ENCODE data around the gene FOXP1. TPM values are rescaled to one million over a fixed set of nuclear protein-coding genes. Genes with fewer than 3 reads are reported as not detected.

The FOXP1 gene
- total and polyA plus RNA-seq, 2 of the 13 experiments (the other 11 are each of a cell fraction or from before 2014, with no cell fraction given), result 40.4 to 59.0 TPM

- ATAC-seq (no peak), DNase-seq (ENCODE audit: low spot score) (no peak), FAIRE-seq (no peak)
- no peak overlapping the region for H3K4me2 ChIP-seq (ENCODE audit: low read depth, low read length)
- no peaks in the 10 kb centered on the region for H3K27me3 ChIP-seq (ENCODE audit: control insufficient read depth in 1 of 2, insufficient read depth in 2 of 2, low read length in 2 of 2)
- POLR2A ChIA-PET, result no interaction called here
- WGBS (ENCODE audit: low lambda C conversion rate), result 90% methylated on average over 6 of the region's 6 CpGs
- no peak overlapping the region for H2AFZ ChIP-seq (ENCODE audit: low read length)
- no peaks in the 10 kb centered on the region for H4K20me1 ChIP-seq (ENCODE audit: insufficient read depth, low read length)
- CTCF ChIA-PET (ENCODE audit: low intra/inter-chr PET ratio, low total read pairs), result no interaction called here
- H3K79me2 ChIP-seq (ENCODE audit: insufficient read depth, low read length), result peaks cover 10% of the 10 kb centered on the region
- no TSS peak for BruUV-seq (replicated peaks)
- intact Hi-C loops (cut with micrococcal nuclease; ENCODE audit: unreplicated experiment), result no loop called here
- no peak for TF ChIP-seq KLF13 (CRISPR knock-in tag; IDR thresholded peaks at IDR 0.05)
- TF ChIP-seq LBX2 (CRISPR knock-in tag; IDR thresholded peaks at IDR 0.05; ENCODE audit: borderline replicate concordance), result no peak
- no peak for TF ChIP-seq DZIP1 (CRISPR knock-in tag; IDR thresholded peaks at IDR 0.05)
- TF ChIP-seq SP140L (CRISPR knock-in tag; IDR thresholded peaks at IDR 0.05; ENCODE audit: borderline replicate concordance), result no peak
- TF ChIP-seq ZFP37 (CRISPR knock-in tag; IDR thresholded peaks at IDR 0.05; ENCODE audit: borderline replicate concordance), result no peak
- no peak for TF ChIP-seq PRDM15 (CRISPR knock-in tag; IDR thresholded peaks at IDR 0.05)
- no peak for TF ChIP-seq FOXJ3 (CRISPR knock-in tag; IDR thresholded peaks at IDR 0.05; ENCODE audit: borderline replicate concordance)
- no peak for TF ChIP-seq NFYC (CRISPR knock-in tag; IDR thresholded peaks at IDR 0.05)
- no peak for TF ChIP-seq ZNF326 (CRISPR knock-in tag; IDR thresholded peaks at IDR 0.05; ENCODE audit: borderline replicate concordance)
- no peaks in the 10 kb centered on the region for H3K4me1 ChIP-seq (ENCODE audit: insufficient read depth, low read length)
- H3K9me3 ChIP-seq (ENCODE audit: low read length), result no peaks in the 10 kb centered on the region
- in situ Hi-C loops (cut with HindIII; ENCODE audit: extremely low pct_ligation_motif_present, low pct_unique_long_range_greater_than_20kb), result no loop called here
- H3K36me3 ChIP-seq (replicated peaks in 1 of 2; ENCODE audit: control insufficient read depth in 1 of 2, insufficient read depth in 2 of 2, low read length in 2 of 2), result peaks cover 8 to 29% of the 10 kb centered on the region in 2 experiments
- H3K4me3 ChIP-seq (replicated peaks in 1 of 3; ENCODE audit: insufficient read depth in 1 of 3, low read depth in 2 of 3, low read length in 3 of 3), result no peak overlapping the region
- no peak overlapping the region for H3K27ac ChIP-seq (ENCODE audit: extremely low read length, insufficient read depth, low read length)
- no peak overlapping the region for H3K9ac ChIP-seq (ENCODE audit: insufficient read depth, low read depth, low read length)
These were observed 96.7 kb downstream of the FOXP1 start for GRCh38 chr3:71486831-71487230.
